ENCODE measurements around the gene NUP62CL.

GRCh38 chrX:107102980-107103379 lies 103.3 kb downstream of the NUP62CL start:
- TF ChIP-seq CTCF (conservative IDR thresholded peaks at IDR 0.05; ENCODE audit: low read depth, low read length) (no peak; the same call in 1 of the 2 replicates), EZH2 (IDR thresholded peaks at IDR 0.05; ENCODE audit: borderline replicate concordance, low read depth, low read length, poor library complexity, severe bottlenecking) (no peak)
